K562 (cell line): ENCODE data around the gene AP5Z1. TPM values are rescaled to one million over a fixed set of nuclear protein-coding genes. Genes with fewer than 3 reads are reported as not detected.

ENCODE experiments used
- ATAC-seq: fragments of 200-7000 bp; cut with Tn5 transposase; 3 replicates; pipeline ENCODE4 v1.9.1; 2020; ENCODE audit warnings: moderate library complexity
- BruUV-seq: library from RNA; stranded (reverse); fragments of 400-500 nt; replicated peaks from 2 replicates; lab custom pipeline; 2021; lab: Mats Ljungman, UMichigan
- CTCF ChIA-PET: fragments of 300-600 bp; formaldehyde crosslinking; extraction: SDS; loops from one replicate; lab custom pipeline; 2021; ENCODE audit warnings: low intra/inter-chr PET ratio; lab: Yijun Ruan, JAX
- POLR2A ChIA-PET: fragments of 300-600, 350-650 bp; sonication (Branson Sonifier 250); formaldehyde crosslinking; extraction: SDS; loops from one replicate; lab custom pipeline; 2021; ENCODE audit warnings: antibody characterized with exemption, inconsistent platforms; lab: Yijun Ruan, JAX
- DNase-seq, 4 experiments: peaks; one replicate each; pipeline versions ENCODE4 v3.0.0 to v3.0.0-alpha.2; 2011 to 2018; ENCODE audit warnings: low spot score in 3 of 4, mixed read lengths in 3 of 4; ENCODE audit errors: extremely low read depth in 1 of 4
- FAIRE-seq: peaks from 2 replicates; lab custom pipeline; 2011; peaks lifted over from hg19 to GRCh38; lab: Jason Lieb, UNC
- H2AFZ ChIP-seq: 2 replicates; pipeline ENCODE4 v1.6.0; 2011; ENCODE audit warnings: low read depth, low read length, control low read depth, inconsistent platforms
- H3K27ac ChIP-seq: fragments of 200-600 bp; 3 replicates; pipeline ENCODE4 v1.8.0; 2011; ENCODE audit warnings: low read depth, mild to moderate bottlenecking, control low read depth, inconsistent platforms, low read length, moderate library complexity, mixed read lengths; ENCODE audit errors: extremely low read depth
- H3K27me3 ChIP-seq, 2 experiments: fragments of 300-600 bp in 1 of 2; 2 replicates in 1 of 2; 3 replicates in 1 of 2; pipeline versions ENCODE4 v1.6.0 to v1.8.0; 2011; ENCODE audit warnings: inconsistent platforms in 2 of 2, low read length in 2 of 2, mild to moderate bottlenecking in 1 of 2, mixed read lengths in 1 of 2, moderate library complexity in 1 of 2; ENCODE audit not compliant: control insufficient read depth in 2 of 2, insufficient read depth in 2 of 2
- H3K36me3 ChIP-seq: fragments of 300-600 bp; 3 replicates; pipeline ENCODE4 v1.8.0; 2011; ENCODE audit warnings: mild to moderate bottlenecking, low read length, inconsistent platforms; ENCODE audit not compliant: control insufficient read depth, insufficient read depth
- H3K4me1 ChIP-seq, 2 experiments: fragments of 200-600 bp in 1 of 2; replicated peaks in 1 of 2; 2 replicates in 1 of 2; 3 replicates in 1 of 2; pipeline versions ENCODE4 v1.5.1 to v1.8.0; 2011; ENCODE audit warnings: inconsistent platforms in 2 of 2, low read length in 2 of 2, mild to moderate bottlenecking in 1 of 2, mixed read lengths in 1 of 2, moderate library complexity in 1 of 2; ENCODE audit not compliant: control insufficient read depth in 2 of 2, insufficient read depth in 2 of 2
- H3K4me2 ChIP-seq: 2 replicates; pipeline ENCODE4 v1.6.1; 2011; ENCODE audit warnings: low read length, control low read depth, inconsistent platforms, mixed read lengths; ENCODE audit not compliant: insufficient read depth
- H3K4me3 ChIP-seq: fragments of 200-600 bp; sonication (generic), shearing (Covaris generic); 2 replicates; pipeline ENCODE4 v1.5.1; 2016; ENCODE audit warnings: control low read depth, inconsistent platforms
- H3K79me2 ChIP-seq: fragments of 200-600 bp; 3 replicates; pipeline ENCODE4 v1.8.0; 2011; ENCODE audit warnings: low read length, inconsistent platforms; ENCODE audit not compliant: control insufficient read depth, insufficient read depth
- H3K9ac ChIP-seq, 2 experiments: 2 replicates each; pipeline versions ENCODE4 v1.6.0 to v1.6.1; 2011; ENCODE audit warnings: low read depth in 2 of 2, low read length in 2 of 2, control low read depth in 1 of 2, inconsistent platforms in 1 of 2, mild to moderate bottlenecking in 1 of 2, mixed read lengths in 1 of 2; ENCODE audit not compliant: insufficient read depth in 1 of 2
- H3K9me1 ChIP-seq: one replicate; pipeline ENCODE4 v1.6.0; 2011; ENCODE audit warnings: inconsistent platforms, mild to moderate bottlenecking, low read length, moderate library complexity; ENCODE audit not compliant: control insufficient read depth, insufficient read depth
- H3K9me3 ChIP-seq: replicated peaks from 2 replicates; pipeline ENCODE4 v1.5.1; 2011; ENCODE audit warnings: low read depth, low read length, inconsistent platforms; ENCODE audit not compliant: control insufficient read depth, insufficient read depth
- H4K20me1 ChIP-seq: replicated peaks from 2 replicates; pipeline ENCODE4 v1.6.1; 2011; ENCODE audit warnings: low read length, inconsistent platforms, mixed read lengths; ENCODE audit not compliant: control insufficient read depth, insufficient read depth
- DNMT1 ChIP-seq: fragments of 450-650 bp; IDR thresholded peaks from 2 replicates; pipeline ENCODE4 v1.6.1; 2016; ENCODE audit warnings: antibody characterized with exemption, mild to moderate bottlenecking
- FOXP1 ChIP-seq: sonication (generic); formaldehyde crosslinking; IDR thresholded peaks from 2 replicates; pipeline ENCODE4 v1.8.0; 2022; ENCODE audit warnings: mild to moderate bottlenecking, missing genetic modification reagents
- GTF2F1 ChIP-seq: IDR thresholded peaks from 2 replicates; pipeline ENCODE4 v1.6.1; 2011; ENCODE audit warnings: low read depth, low read length, improper control_type of control experiment
- HDAC2 ChIP-seq: fragments of 450-650 bp; IDR thresholded peaks from 2 replicates; pipeline ENCODE4 v1.6.1; 2016; ENCODE audit warnings: mild to moderate bottlenecking
- KLF16 ChIP-seq: IDR thresholded peaks from 2 replicates; pipeline ENCODE4 v1.6.1; 2016; ENCODE audit warnings: antibody characterized with exemption
- NCOR1 ChIP-seq: fragments of 450-650 bp; IDR thresholded peaks from 2 replicates; pipeline ENCODE4 v1.6.1; 2016; ENCODE audit warnings: mild to moderate bottlenecking, moderate library complexity
- POLR2G ChIP-seq: fragments of 200-400 bp; formaldehyde crosslinking; IDR thresholded peaks from 2 replicates; pipeline ENCODE4 v1.6.1; 2017; ENCODE audit warnings: low read depth, mild to moderate bottlenecking, antibody characterized with exemption, low read length, moderate library complexity
- RBFOX2 ChIP-seq: fragments of 200-400 bp; formaldehyde crosslinking; IDR thresholded peaks from 2 replicates; pipeline ENCODE4 v1.6.1; 2017; ENCODE audit warnings: low read depth, mild to moderate bottlenecking, low read length, moderate library complexity
- WGBS: fragments of 100-300 bp; shearing (Covaris generic); methylation state at CpG from one replicate; pipeline ENCODE4 v1.1.6; 2016; ENCODE audit warnings: low coverage, mixed read lengths; ENCODE audit not compliant: insufficient coverage; ENCODE audit errors: missing lambda C conversion rate; 5-methylcytosine and 5-hydroxymethylcytosine counted together
- in situ Hi-C: fragments of 300-500 bp; cut with MboI; formaldehyde crosslinking; loops from 4 replicates; pipeline ENCODE4 v1.15.0; 2018; ENCODE audit warnings: inconsistent platforms, mixed read lengths
- intact Hi-C: fragments of 100-400 bp; cut with micrococcal nuclease; formaldehyde crosslinking; loops from 2 replicates; pipeline ENCODE4 v1.14.2; 2022
- polyA plus RNA-seq, 8 experiments: library from polyadenylated mRNA; depleted of rRNA in 4 of 8; stranded (reverse) in 5 of 8; unstranded in 3 of 8; fragments of >200 nt; fragmentation: Nextera tagmentation in 2 of 8; fragmentation: Illumina TruSeq in 1 of 8; extraction: Ambion mirVana in 2 of 8; extraction: Trizol in 1 of 8; gene quantifications; 2 replicates each; pipeline versions ENCODE4 v1.2.1 to v1.2.3, GENCODE V29; 2011 to 2014; ENCODE audit warnings: inconsistent platforms in 1 of 8, missing spikeins in 1 of 8
- total RNA-seq, 7 experiments: library from RNA; depleted of rRNA in 6 of 7; stranded (reverse); fragments of >200 nt in 6 of 7; fragmentation: Illumina TruSeq in 2 of 7; extraction: Trizol in 2 of 7; gene quantifications; 2 replicates each; pipeline versions ENCODE4 v1.2.1 to v1.2.3, GENCODE V29; 2011 to 2021; ENCODE audit warnings: low replicate concordance in 1 of 7
- TF ChIP-seq, protein P1 (sequence below): sonication (generic); formaldehyde crosslinking; IDR thresholded peaks from 2 replicates; pipeline ENCODE4 v1.8.0; 2022; ENCODE audit warnings: mild to moderate bottlenecking, missing genetic modification reagents

Gene AP5Z1
- total and polyA plus RNA-seq, 9 of the 15 experiments (the other 6 are each of a cell fraction or from before 2014, with no cell fraction given) = 0.06 to 31.1 (median 6.4) TPM

DNA sequence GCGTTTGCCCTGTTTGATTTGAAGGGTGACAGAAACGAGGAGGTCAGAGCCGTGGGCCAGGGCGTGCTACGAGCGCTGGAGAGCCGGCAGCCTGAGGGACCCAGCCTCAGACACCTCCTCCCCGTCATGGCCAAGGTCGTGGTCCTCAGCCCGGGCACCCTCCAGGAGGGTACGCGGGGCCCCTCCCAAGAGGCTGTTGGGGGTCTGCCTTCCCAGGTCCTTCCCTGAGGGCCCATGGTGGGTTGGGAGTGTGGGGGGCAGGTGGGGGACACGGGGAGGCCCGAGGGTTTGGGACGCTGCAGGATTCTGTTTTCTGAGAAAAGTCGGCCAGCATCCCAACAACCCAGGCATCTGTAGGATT, 7.8 kb downstream of the AP5Z1 start:
- no peaks in the 10 kb centered on the region for H3K27me3 ChIP-seq
- no peak for FAIRE-seq

DNA sequence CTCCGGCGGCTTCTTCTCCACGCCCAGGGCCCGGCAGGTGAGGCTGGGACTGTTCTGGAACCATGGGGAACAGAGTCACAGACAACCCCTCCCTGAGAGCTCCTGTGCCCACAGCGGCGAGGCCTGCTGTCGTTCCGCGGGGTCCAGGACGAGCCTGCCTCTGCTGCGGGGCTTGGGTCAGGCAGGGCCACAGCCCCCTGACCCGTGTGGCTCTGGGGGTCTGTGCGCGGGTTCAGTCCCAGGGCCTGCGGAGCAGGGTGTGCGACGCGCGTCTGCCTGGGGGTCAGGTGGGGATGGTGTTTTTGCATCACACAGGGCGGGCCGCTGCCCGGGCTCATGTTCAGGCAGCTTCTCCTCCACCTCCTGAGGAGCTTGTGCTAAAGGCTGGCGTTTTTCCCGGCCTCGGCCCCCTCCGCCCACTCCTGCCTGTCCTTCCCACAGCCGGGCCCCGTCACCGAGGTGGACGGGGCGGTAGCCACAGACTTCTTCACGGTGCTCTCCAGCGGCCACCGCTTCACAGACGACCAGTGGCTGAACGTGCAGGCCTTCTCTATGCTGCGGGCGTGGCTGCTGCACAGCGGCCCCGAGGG, 8.4 kb downstream of the AP5Z1 start:
- intact Hi-C loops (no loop called here), in situ Hi-C loops (no loop called here)
- Histone ChIP-seq H3K9ac (no peak overlapping the region), H3K4me2 (no peak overlapping the region), H3K27ac (no peak overlapping the region), H3K79me2 (no peaks in the 10 kb centered on the region; the same call in 2 of the 3 replicates), H3K9me3 (no peaks in the 10 kb centered on the region), H3K4me3 (no peak overlapping the region), H3K27me3 (no peaks in the 10 kb centered on the region), H2AFZ (no peak overlapping the region), H3K9me1 (no peaks in the 10 kb centered on the region), H4K20me1 (no peaks in the 10 kb centered on the region), H3K4me1 (peaks cover 0 to 23% of the 10 kb centered on the region in 2 experiments; a peak in 2 of 5 replicates), H3K36me3 (peaks cover 54% of the 10 kb centered on the region; the same call in 1 of the 3 replicates)
- ChIA-PET CTCF (no interaction called here), POLR2A (interaction anchor here (1.2 kb wide), 1 partner anchor 8 kb away, joined by 8 read pairs; the partner anchor contains the start of gene AP5Z1)
- no TSS peak for BruUV-seq
- ATAC-seq = no peak
- no peak for FAIRE-seq
- DNase-seq = no peak
- 85% methylated on average over 9 of the region's 40 CpGs for WGBS
- peak; percentile 49; the same call in 1 of the 2 replicates for TF ChIP-seq RBFOX2
- TF ChIP-seq, protein P1, sequence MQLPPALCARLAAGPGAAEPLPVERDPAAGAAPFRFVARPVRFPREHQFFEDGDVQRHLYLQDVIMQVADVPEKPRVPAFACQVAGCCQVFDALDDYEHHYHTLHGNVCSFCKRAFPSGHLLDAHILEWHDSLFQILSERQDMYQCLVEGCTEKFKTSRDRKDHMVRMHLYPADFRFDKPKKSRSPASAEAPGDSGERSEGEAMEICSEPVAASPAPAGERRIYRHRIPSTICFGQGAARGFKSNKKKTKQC (CRISPR knock-in tag) = no peak
- TF ChIP-seq NCOR1 = no peak
- no peak for TF ChIP-seq GTF2F1
- TF ChIP-seq DNMT1 = no peak
- TF ChIP-seq POLR2G = peak; percentile 48
- no peak for TF ChIP-seq HDAC2
- TF ChIP-seq FOXP1 (CRISPR knock-in tag) = no peak

More for the DNA sequence above, 7.8 kb downstream of the AP5Z1 start:
- ATAC-seq = no peak
- Histone ChIP-seq H3K36me3 (peaks cover 48% of the 10 kb centered on the region; the same call in 1 of the 3 replicates), H3K4me2 (no peak overlapping the region), H3K9me1 (no peaks in the 10 kb centered on the region), H3K4me1 (peaks cover 0 to 19% of the 10 kb centered on the region in 2 experiments; a peak in 2 of 5 replicates), H3K27ac (no peak overlapping the region), H3K4me3 (no peak overlapping the region), H3K9me3 (no peaks in the 10 kb centered on the region), H2AFZ (no peak overlapping the region), H3K9ac (no peak overlapping the region; a peak in 1 of 4 replicates), H4K20me1 (no peaks in the 10 kb centered on the region), H3K79me2 (peaks cover 2% of the 10 kb centered on the region; the same call in 2 of the 3 replicates)
- ChIA-PET CTCF (no interaction called here), POLR2A (no interaction called here)
- no peak for DNase-seq
- intact Hi-C loops (no loop called here), in situ Hi-C loops (no loop called here)
- no TSS peak for BruUV-seq
- 92% methylated on average over 15 of the region's 16 CpGs for WGBS
- TF ChIP-seq POLR2G (0 out of 2 replicates have a peak, but pooled peaks have one; percentile 4), RBFOX2 (0 out of 2 replicates have a peak, but pooled peaks have one; percentile 18), KLF16 (no peak)
